HG02610 (cell line): Measurements from ENCODE around the gene AGTRAP.

ENCODE experiments used
- ATAC-seq: cut with Tn5 transposase; IDR thresholded peaks from one replicate; pipeline ENCODE4 v1.9.1; 2021; ENCODE audit warnings: mild to moderate bottlenecking, moderate library complexity; ENCODE audit not compliant: unreplicated experiment

Gene AGTRAP

GRCh38 chr1:11705596-11705995 is 30.3 kb upstream of the AGTRAP start:
- no peak for ATAC-seq

- no peak for ATAC-seq
Measured at GRCh38 chr1:11706292-11706691, 29.6 kb upstream of the AGTRAP start.

GRCh38 chr1:11707621-11708276 is 28.2 kb upstream of the AGTRAP start:
- no peak for ATAC-seq

DNA sequence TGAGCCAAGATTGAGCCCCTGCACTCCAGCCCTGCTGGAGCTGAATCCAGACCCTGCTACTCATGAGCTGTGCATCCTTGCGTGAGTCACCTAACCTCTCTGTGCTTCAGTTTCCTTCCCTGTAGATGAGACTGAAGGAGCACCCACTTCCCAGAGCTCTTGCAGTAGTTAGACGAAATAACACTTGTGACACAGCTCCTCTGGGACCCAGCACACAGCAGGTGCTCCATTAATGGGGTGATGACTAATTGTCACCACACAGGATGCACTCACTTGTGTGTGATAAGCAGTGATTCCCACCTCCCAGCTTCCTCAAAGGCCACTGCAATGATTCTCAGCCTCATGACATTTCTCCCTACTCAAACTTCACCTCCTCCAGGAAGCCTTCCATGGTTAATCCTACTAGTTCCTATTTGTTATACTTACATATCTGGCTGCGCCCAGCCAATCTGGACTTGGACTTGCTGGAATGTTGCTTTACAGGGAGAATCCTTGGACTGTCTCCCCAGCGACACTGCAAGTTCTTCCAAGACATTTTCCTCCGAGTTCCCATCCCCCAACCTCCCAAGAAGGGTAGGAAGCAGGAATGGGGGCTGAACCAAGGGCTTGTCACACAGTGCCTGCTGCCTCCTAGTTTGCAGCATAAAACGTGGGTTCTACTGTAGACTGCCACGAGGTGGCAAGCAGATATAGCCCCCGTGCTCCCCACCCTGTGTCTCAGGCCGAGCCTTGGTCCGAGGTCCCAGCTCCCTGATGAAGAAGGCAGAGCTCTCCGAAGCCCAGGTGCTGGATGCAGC is 27.2 kb upstream of the AGTRAP start:
- no peak for ATAC-seq

DNA sequence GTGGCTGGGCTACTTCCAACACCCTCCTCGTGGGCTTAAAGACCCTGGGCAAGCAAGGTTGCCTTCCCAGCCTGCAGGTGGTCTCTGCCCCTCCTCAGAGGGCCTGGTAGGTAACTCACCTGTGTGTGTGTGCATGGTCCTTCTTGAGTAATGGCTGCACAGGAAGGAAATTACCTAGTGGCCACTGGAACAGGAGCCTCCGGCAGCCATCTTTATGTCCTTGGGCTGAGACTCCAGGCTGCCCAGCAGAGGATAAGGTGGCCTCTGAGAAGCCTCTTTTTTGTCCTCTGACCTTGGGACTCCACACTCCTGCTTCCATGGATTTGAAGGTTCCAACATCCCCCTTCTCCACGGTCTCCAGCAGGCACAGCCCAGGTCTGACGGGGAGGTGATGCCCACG is 24.4 kb upstream of the AGTRAP start:
- ATAC-seq: no peak

DNA sequence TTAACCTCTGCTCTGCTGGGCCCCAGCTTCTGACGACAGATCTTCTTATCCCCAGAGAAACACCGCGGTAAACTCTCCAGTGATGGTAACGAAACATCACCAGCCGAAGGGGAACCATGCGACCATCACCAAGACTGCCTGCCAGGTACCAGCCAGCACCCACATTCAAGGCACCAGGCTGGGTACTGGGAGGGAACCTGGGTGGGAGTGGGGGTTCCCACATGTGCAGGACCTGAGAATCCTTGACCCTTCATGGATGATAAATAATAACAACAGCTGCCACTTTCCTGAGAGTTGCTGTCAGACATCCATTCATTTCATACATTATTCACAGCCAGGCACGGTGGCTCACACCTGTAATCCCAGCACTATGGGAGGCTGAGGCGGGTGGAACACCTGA is 23.7 kb upstream of the AGTRAP start:
- ATAC-seq: no peak

- no peak for ATAC-seq
Measured at GRCh38 chr1:11713095-11713494, 22.8 kb upstream of the AGTRAP start.

- no peak for ATAC-seq
Measured at GRCh38 chr1:11714831-11715575, 20.9 kb upstream of the AGTRAP start.

- ATAC-seq: peak; percentile 58
Measured at GRCh38 chr1:11719313-11720032, 16.5 kb upstream of the AGTRAP start.

GRCh38 chr1:11720033-11720376 is 15.9 kb upstream of the AGTRAP start:
- no peak for ATAC-seq

GRCh38 chr1:11720525-11720924 is 15.4 kb upstream of the AGTRAP start:
- ATAC-seq: no peak

- ATAC-seq: no peak
Measured at GRCh38 chr1:11721311-11721710, 14.6 kb upstream of the AGTRAP start.

DNA sequence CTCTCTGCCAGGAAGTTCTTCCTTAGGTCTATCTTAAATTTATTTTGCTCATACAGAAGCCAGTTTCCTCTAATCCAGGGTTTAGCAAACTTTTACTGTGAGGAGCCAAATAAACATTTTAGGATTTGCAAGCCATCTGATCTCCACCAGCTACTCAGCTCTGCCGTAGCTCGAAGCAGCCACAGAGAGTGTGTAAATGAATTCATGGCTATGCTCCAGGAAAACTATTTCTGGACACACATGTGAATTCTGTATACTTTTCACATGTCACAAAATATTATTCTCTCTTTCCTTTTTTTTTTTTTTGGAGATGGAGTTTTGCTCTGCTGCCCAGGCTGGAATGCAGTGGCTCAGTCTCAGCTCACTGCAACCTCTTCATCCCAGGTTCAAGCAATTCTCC is 13.4 kb upstream of the AGTRAP start:
- no peak for ATAC-seq

GRCh38 chr1:11725616-11726015 is 10.3 kb upstream of the AGTRAP start:
- ATAC-seq: no peak

- no peak for ATAC-seq
Measured at GRCh38 chr1:11727119-11727518, 8.8 kb upstream of the AGTRAP start.

- ATAC-seq: no peak
Measured at GRCh38 chr1:11728126-11728806, 7.7 kb upstream of the AGTRAP start.

DNA sequence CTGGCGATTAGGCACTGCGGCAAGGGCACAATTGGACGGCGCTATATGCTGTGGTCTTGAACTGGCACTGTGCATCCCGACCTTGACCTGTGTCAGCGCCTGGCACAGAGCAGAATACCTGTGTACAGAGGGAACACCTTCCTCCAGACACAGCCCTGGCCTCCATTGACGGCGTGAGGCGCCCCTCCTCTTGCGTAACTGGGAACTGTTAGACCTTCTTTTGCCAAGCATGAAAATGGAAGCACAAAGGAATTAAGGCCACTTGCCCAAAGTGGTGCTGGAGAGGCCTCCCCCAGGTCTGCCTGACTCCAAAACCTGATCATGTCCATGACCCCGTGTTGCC is 6.8 kb upstream of the AGTRAP start:
- ATAC-seq: no peak

- ATAC-seq: no peak
Measured at GRCh38 chr1:11729498-11730428, 6.2 kb upstream of the AGTRAP start.

- no peak for ATAC-seq
Measured at GRCh38 chr1:11730429-11730891, 5.5 kb upstream of the AGTRAP start.
